Smooth muscle cell (in vitro differentiated cells): ENCODE results near the gene ISG20L2. TPM values are rescaled to one million over a fixed set of nuclear protein-coding genes. Genes with fewer than 3 reads are reported as not detected.

Experiments
- DNase-seq: peaks from one replicate; lab custom pipeline; 2025; ENCODE audit not compliant: unreplicated experiment; lab: John Stamatoyannopoulos, UW
- H2AFZ ChIP-seq: fragments of 200-600 bp; sonication (generic); 2 replicates; pipeline ENCODE4 v1.6.0; 2016; ENCODE audit warnings: antibody characterized with exemption, low read depth, mild to moderate bottlenecking
- H3F3A ChIP-seq: fragments of 200-600 bp; sonication (generic); 2 replicates; pipeline ENCODE4 v1.6.0; 2017; ENCODE audit warnings: antibody characterized with exemption, low read depth
- H3K27ac ChIP-seq: fragments of 200-600 bp; sonication (generic); 2 replicates; pipeline ENCODE4 v1.5.1; 2016; ENCODE audit warnings: low read depth, mild to moderate bottlenecking
- H3K27me3 ChIP-seq: fragments of 200-600 bp; sonication (generic); 2 replicates; pipeline ENCODE4 v1.6.1; 2016; ENCODE audit warnings: low read depth, mild to moderate bottlenecking
- H3K36me3 ChIP-seq: fragments of 200-600 bp; sonication (generic); 2 replicates; pipeline ENCODE4 v1.5.1; 2016; ENCODE audit warnings: low read depth
- H3K4me1 ChIP-seq: fragments of 200-600 bp; sonication (generic); 2 replicates; pipeline ENCODE4 v1.5.1; 2016; ENCODE audit warnings: low read depth
- H3K4me2 ChIP-seq: fragments of 200-600 bp; sonication (generic); 2 replicates; pipeline ENCODE4 v1.6.0; 2016; ENCODE audit warnings: mild to moderate bottlenecking
- H3K4me3 ChIP-seq: fragments of 200-600 bp; sonication (generic); 2 replicates; pipeline ENCODE4 v1.5.1; 2016; ENCODE audit warnings: mild to moderate bottlenecking
- H3K79me2 ChIP-seq: fragments of 200-600 bp; sonication (generic); 2 replicates; pipeline ENCODE4 v1.6.0; 2016; ENCODE audit warnings: low read depth, mild to moderate bottlenecking
- H3K9ac ChIP-seq: fragments of 200-600 bp; sonication (generic); 2 replicates; pipeline ENCODE4 v1.6.0; 2016; ENCODE audit warnings: low read depth
- H3K9me3 ChIP-seq: fragments of 200-600 bp; sonication (generic); replicated peaks from 2 replicates; pipeline ENCODE4 v1.5.1; 2016; ENCODE audit warnings: low read depth
- H4K20me1 ChIP-seq: fragments of 200-600 bp; sonication (generic); 2 replicates; pipeline ENCODE4 v1.6.0; 2016; ENCODE audit warnings: low read depth
- WGBS: methylation state at CpG from one replicate; pipeline ENCODE4 v1.1.7; 2016; ENCODE audit warnings: low lambda C conversion rate; 5-methylcytosine and 5-hydroxymethylcytosine counted together
- polyA plus RNA-seq: library from polyadenylated mRNA; unstranded; fragments of >200 nt; fragmentation: Nextera tagmentation; extraction: Ambion mirVana; gene quantifications from 2 replicates; pipeline ENCODE4 v1.2.1, GENCODE V29; 2016
- total RNA-seq: library from RNA; depleted of rRNA; stranded (reverse); fragments of >200 nt; gene quantifications from 2 replicates; pipeline ENCODE4 v1.2.3, GENCODE V29; 2014
- TF ChIP-seq, protein P1 (sequence below): fragments of 200-600 bp; sonication (generic); IDR thresholded peaks from 2 replicates; pipeline ENCODE4 v1.5.1; 2017; ENCODE audit warnings: borderline replicate concordance, mild to moderate bottlenecking, antibody characterized with exemption; ENCODE audit not compliant: insufficient read depth, poor library complexity, severe bottlenecking

ISG20L2 gene
- total and polyA plus RNA-seq, 2 experiments from 2014 or later: 13.8 to 17.4 TPM

GRCh38 chr1:156711011-156711817 lies 17.4 kb downstream of the ISG20L2 start:
- no peaks in the 10 kb centered on the region for H3K36me3 ChIP-seq
- no peak overlapping the region for H2AFZ ChIP-seq
- H3K27me3 ChIP-seq: no peaks in the 10 kb centered on the region
- H3K4me1 ChIP-seq: peaks cover 46% of the 10 kb centered on the region
- no peak overlapping the region for H3K27ac ChIP-seq
- no peaks in the 10 kb centered on the region for H3K9me3 ChIP-seq
- DNase-seq: no peak
- H3K9ac ChIP-seq: no peak overlapping the region
- peak overlapping the region; percentile 53 for H3K4me2 ChIP-seq
- 18% methylated on average over 9 of the region's 9 CpGs for WGBS
- TF ChIP-seq, protein P1, sequence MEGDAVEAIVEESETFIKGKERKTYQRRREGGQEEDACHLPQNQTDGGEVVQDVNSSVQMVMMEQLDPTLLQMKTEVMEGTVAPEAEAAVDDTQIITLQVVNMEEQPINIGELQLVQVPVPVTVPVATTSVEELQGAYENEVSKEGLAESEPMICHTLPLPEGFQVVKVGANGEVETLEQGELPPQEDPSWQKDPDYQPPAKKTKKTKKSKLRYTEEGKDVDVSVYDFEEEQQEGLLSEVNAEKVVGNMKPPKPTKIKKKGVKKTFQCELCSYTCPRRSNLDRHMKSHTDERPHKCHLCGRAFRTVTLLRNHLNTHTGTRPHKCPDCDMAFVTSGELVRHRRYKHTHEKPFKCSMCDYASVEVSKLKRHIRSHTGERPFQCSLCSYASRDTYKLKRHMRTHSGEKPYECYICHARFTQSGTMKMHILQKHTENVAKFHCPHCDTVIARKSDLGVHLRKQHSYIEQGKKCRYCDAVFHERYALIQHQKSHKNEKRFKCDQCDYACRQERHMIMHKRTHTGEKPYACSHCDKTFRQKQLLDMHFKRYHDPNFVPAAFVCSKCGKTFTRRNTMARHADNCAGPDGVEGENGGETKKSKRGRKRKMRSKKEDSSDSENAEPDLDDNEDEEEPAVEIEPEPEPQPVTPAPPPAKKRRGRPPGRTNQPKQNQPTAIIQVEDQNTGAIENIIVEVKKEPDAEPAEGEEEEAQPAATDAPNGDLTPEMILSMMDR: no peak
- H3K79me2 ChIP-seq: no peaks in the 10 kb centered on the region
- H3K4me3 ChIP-seq: no peak overlapping the region
- no peaks in the 10 kb centered on the region for H4K20me1 ChIP-seq
- peaks cover 16% of the 10 kb centered on the region for H3F3A ChIP-seq

- Histone ChIP-seq H3K27me3 (no peaks in the 10 kb centered on the region), H2AFZ (no peak overlapping the region), H3K79me2 (no peaks in the 10 kb centered on the region), H3K9ac (no peak overlapping the region), H3K27ac (no peak overlapping the region), H3K9me3 (no peaks in the 10 kb centered on the region), H3K36me3 (no peaks in the 10 kb centered on the region), H3K4me3 (no peak overlapping the region), H3K4me1 (peaks cover 46% of the 10 kb centered on the region), H3K4me2 (peak overlapping the region; percentile 33), H4K20me1 (no peaks in the 10 kb centered on the region), H3F3A (peaks cover 16% of the 10 kb centered on the region)
- WGBS: 61% methylated on average over 11 of the region's 11 CpGs
- DNase-seq: no peak
- TF ChIP-seq, protein P1: no peak
Measured at GRCh38 chr1:156709757-156710489, 18.6 kb downstream of the ISG20L2 start.

DNA sequence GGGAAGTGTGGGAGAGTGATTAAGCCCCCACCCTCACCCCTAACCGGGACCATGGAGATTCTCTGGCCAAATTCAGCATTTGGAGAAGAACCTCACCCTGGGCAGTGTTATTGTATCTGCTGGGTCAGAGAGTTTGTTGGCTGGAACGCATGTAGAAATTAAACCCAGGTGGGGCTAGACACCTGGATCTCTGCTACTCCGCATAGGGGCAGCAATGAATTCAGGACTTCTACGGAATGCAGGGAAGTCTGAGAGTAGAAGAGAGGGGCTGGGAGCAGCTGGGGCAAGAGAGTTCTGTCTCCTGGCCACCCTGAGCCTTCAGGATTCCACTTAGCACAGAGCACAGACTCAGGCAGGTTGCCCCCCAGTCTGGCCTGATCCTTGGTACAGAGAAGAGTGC lies 19.5 kb downstream of the ISG20L2 start:
- TF ChIP-seq, protein P1: no peak
- Histone ChIP-seq H3K9me3 (no peaks in the 10 kb centered on the region), H3K27me3 (no peaks in the 10 kb centered on the region), H4K20me1 (peaks cover 7% of the 10 kb centered on the region), H2AFZ (no peak overlapping the region), H3K9ac (no peak overlapping the region), H3K27ac (no peak overlapping the region), H3K36me3 (no peaks in the 10 kb centered on the region), H3K4me3 (no peak overlapping the region), H3K4me1 (peaks cover 55% of the 10 kb centered on the region), H3F3A (peaks cover 16% of the 10 kb centered on the region), H3K4me2 (no peak overlapping the region), H3K79me2 (no peaks in the 10 kb centered on the region)
- no peak for DNase-seq
- 76% methylated on average over 4 of the region's 4 CpGs for WGBS
